Osteocyte (in vitro differentiated cells): ENCODE data around the gene NR2E3. TPM values are rescaled to one million over a fixed set of nuclear protein-coding genes. Genes with fewer than 3 reads are reported as not detected.

Experiments
- DNase-seq: peaks from one replicate; pipeline ENCODE4 v3.0.0; 2021; ENCODE audit warnings: mixed read lengths; ENCODE audit not compliant: unreplicated experiment; ENCODE audit errors: extremely low spot score
- H3K27ac Mint-ChIP-seq: one replicate; pipeline ENCODE4 v1.8.0; 2021; ENCODE audit warnings: mild to moderate bottlenecking, mixed read lengths; ENCODE audit not compliant: unreplicated experiment
- H3K27me3 Mint-ChIP-seq: one replicate; pipeline ENCODE4 v1.8.0; 2021; ENCODE audit warnings: mixed read lengths; ENCODE audit not compliant: unreplicated experiment
- H3K36me3 Mint-ChIP-seq: one replicate; pipeline ENCODE4 v1.8.0; 2021; ENCODE audit warnings: mixed read lengths; ENCODE audit not compliant: unreplicated experiment
- H3K4me1 Mint-ChIP-seq: one replicate; pipeline ENCODE4 v1.8.0; 2021; ENCODE audit warnings: mixed read lengths; ENCODE audit not compliant: unreplicated experiment
- H3K4me3 Mint-ChIP-seq: one replicate; pipeline ENCODE4 v1.8.0; 2021; ENCODE audit warnings: mild to moderate bottlenecking, moderate library complexity, mixed read lengths; ENCODE audit not compliant: unreplicated experiment
- H3K9me3 Mint-ChIP-seq: one replicate; pipeline ENCODE4 v1.8.0; 2021; ENCODE audit warnings: mixed read lengths; ENCODE audit not compliant: unreplicated experiment
- total RNA-seq: library from RNA; stranded (reverse); gene quantifications from 2 replicates; pipeline ENCODE4 v1.2.1, GENCODE V29; 2021
- TF ChIP-seq, protein P1 (sequence below): fragments of 200-600 bp; sonication (generic); IDR thresholded peaks from 2 replicates; pipeline ENCODE4 v1.5.0; 2021; ENCODE audit warnings: antibody characterized with exemption, mild to moderate bottlenecking, moderate library complexity

Gene NR2E3
- total RNA-seq, 1 donor from 2014 or later, result not detected

GRCh38 chr15:71813723-71814470 is 3.5 kb downstream of the NR2E3 start:
- H3K36me3 Mint-ChIP-seq, result peaks cover 5% of the 10 kb centered on the region
- H3K27me3 Mint-ChIP-seq, result no peaks in the 10 kb centered on the region
- peaks cover 8% of the 10 kb centered on the region for H3K9me3 Mint-ChIP-seq
- peak; percentile 76 for DNase-seq
- H3K4me3 Mint-ChIP-seq, result no peak overlapping the region
- H3K4me1 Mint-ChIP-seq, result peaks cover 6% of the 10 kb centered on the region
- TF ChIP-seq, protein P1, sequence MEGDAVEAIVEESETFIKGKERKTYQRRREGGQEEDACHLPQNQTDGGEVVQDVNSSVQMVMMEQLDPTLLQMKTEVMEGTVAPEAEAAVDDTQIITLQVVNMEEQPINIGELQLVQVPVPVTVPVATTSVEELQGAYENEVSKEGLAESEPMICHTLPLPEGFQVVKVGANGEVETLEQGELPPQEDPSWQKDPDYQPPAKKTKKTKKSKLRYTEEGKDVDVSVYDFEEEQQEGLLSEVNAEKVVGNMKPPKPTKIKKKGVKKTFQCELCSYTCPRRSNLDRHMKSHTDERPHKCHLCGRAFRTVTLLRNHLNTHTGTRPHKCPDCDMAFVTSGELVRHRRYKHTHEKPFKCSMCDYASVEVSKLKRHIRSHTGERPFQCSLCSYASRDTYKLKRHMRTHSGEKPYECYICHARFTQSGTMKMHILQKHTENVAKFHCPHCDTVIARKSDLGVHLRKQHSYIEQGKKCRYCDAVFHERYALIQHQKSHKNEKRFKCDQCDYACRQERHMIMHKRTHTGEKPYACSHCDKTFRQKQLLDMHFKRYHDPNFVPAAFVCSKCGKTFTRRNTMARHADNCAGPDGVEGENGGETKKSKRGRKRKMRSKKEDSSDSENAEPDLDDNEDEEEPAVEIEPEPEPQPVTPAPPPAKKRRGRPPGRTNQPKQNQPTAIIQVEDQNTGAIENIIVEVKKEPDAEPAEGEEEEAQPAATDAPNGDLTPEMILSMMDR, result no peak
- H3K27ac Mint-ChIP-seq, result no peak overlapping the region

DNA sequence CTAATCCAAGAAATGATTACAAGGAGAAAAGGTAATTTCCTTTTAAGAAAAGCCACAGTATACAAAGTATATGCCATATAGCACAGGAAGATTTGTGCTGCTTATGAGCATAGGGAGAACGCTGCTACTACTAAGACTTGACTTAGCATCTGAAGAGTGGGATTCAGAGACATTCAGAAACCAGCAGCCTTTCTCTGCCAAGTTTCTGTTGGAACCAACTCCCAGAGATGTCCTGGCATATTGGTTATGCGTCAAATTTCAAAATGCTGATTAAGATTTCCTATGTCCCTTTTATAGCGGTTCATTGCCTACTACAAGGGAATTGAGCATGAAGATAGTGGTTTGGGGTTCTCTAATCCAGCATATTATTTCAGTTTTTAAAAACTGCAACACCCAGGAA is 4.9 kb downstream of the NR2E3 start:
- H3K36me3 Mint-ChIP-seq, result peaks cover 9% of the 10 kb centered on the region
- no peak for DNase-seq
- TF ChIP-seq, protein P1, result no peak

DNA sequence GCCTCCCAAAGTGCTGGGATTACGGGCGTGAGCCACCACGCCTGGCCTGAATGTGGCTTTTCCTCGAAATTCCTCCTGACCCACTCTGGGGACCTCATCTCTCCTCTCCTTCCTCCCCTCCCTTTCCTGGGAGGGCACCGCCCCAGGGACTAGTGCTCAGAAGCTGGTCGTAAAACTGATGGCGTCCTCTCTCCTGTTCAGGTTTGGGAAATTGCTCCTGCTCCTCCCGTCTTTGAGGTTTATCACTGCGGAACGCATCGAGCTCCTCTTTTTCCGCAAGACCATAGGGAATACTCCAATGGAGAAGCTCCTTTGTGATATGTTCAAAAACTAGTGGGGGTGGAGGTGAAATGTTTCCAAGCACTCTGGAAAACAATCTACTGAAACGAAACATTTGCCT is 7.0 kb downstream of the NR2E3 start:
- Mint-ChIP-seq H3K9me3 (peaks cover 14% of the 10 kb centered on the region), H3K27ac (no peak overlapping the region), H3K27me3 (no peaks in the 10 kb centered on the region), H3K4me1 (no peaks in the 10 kb centered on the region), H3K36me3 (peaks cover 23% of the 10 kb centered on the region), H3K4me3 (no peak overlapping the region)
- TF ChIP-seq, protein P1, result no peak
- DNase-seq, result peak; percentile 75

More for the DNA sequence above, 4.9 kb downstream of the NR2E3 start:
- no peak overlapping the region for H3K27ac Mint-ChIP-seq
- H3K4me3 Mint-ChIP-seq, result no peak overlapping the region
- peaks cover 8% of the 10 kb centered on the region for H3K9me3 Mint-ChIP-seq
- no peaks in the 10 kb centered on the region for H3K27me3 Mint-ChIP-seq
- peaks cover 6% of the 10 kb centered on the region for H3K4me1 Mint-ChIP-seq

GRCh38 chr15:71820127-71820526 is 9.8 kb downstream of the NR2E3 start:
- H3K36me3 Mint-ChIP-seq, result peaks cover 31% of the 10 kb centered on the region
- H3K27me3 Mint-ChIP-seq, result no peaks in the 10 kb centered on the region
- H3K4me3 Mint-ChIP-seq, result no peak overlapping the region
- no peak overlapping the region for H3K27ac Mint-ChIP-seq
- DNase-seq, result no peak
- H3K9me3 Mint-ChIP-seq, result peaks cover 18% of the 10 kb centered on the region
- H3K4me1 Mint-ChIP-seq, result no peaks in the 10 kb centered on the region
- TF ChIP-seq, protein P1, result no peak

DNA sequence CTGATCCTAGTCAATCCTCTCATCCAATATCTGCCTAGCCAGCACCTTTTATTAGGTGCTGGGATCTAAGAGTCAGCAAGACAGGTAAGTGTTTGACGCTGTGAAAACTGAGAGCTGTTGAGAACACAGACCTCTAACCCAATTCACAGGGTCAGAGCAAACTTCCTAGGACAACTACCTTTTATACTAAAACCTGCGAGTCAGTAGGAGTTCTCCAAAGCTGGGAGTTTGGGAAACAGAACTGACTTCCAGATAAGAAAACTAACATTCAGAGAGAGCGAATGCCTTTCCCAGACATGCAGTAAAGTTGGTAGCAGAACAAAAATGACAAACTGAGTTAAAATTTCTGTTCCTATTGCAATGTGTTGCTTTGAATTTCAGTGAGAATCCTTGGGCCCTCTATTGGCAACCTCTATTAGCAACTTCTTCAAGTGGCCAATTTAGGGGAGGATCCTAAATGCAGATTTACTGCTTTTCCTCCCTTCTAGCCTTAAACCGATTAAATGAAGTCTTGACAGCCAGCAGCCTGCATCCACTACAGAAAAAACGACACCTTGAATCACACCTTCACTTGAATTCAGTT is 11.3 kb downstream of the NR2E3 start:
- no peak overlapping the region for H3K4me3 Mint-ChIP-seq
- peaks cover 39% of the 10 kb centered on the region for H3K36me3 Mint-ChIP-seq
- H3K27me3 Mint-ChIP-seq, result no peaks in the 10 kb centered on the region
- DNase-seq, result no peak
- peaks cover 18% of the 10 kb centered on the region for H3K9me3 Mint-ChIP-seq
- H3K27ac Mint-ChIP-seq, result no peak overlapping the region
- H3K4me1 Mint-ChIP-seq, result no peaks in the 10 kb centered on the region
- TF ChIP-seq, protein P1, result no peak
